HG03558 (cell line): ENCODE data around the gene RRP1.

Experiments used
- ATAC-seq: cut with Tn5 transposase; IDR thresholded peaks from one replicate; pipeline ENCODE4 v1.9.1; 2021; ENCODE audit warnings: moderate number of reproducible peaks; ENCODE audit not compliant: unreplicated experiment; ENCODE audit errors: extremely low read depth

Gene RRP1

GRCh38 chr21:43799301-43799840 is 10.0 kb downstream of the RRP1 start:
- no peak for ATAC-seq

- ATAC-seq = no peak
Measured at GRCh38 chr21:43800124-43800523, 10.7 kb downstream of the RRP1 start.

- no peak for ATAC-seq
Measured at GRCh38 chr21:43800566-43800965, 11.2 kb downstream of the RRP1 start.

GRCh38 chr21:43801006-43801783 is 11.8 kb downstream of the RRP1 start:
- no peak for ATAC-seq

- ATAC-seq = no peak
Measured at GRCh38 chr21:43802713-43803313, 13.4 kb downstream of the RRP1 start.

GRCh38 chr21:43803558-43804300 is 14.4 kb downstream of the RRP1 start:
- ATAC-seq = no peak

GRCh38 chr21:43805275-43805800 is 16.0 kb downstream of the RRP1 start:
- peak; percentile 71 for ATAC-seq

- ATAC-seq = no peak
Measured at GRCh38 chr21:43806017-43806710, 16.8 kb downstream of the RRP1 start.

GRCh38 chr21:43808367-43808766 is 19.0 kb downstream of the RRP1 start:
- no peak for ATAC-seq

GRCh38 chr21:43808832-43809251 is 19.5 kb downstream of the RRP1 start:
- ATAC-seq = no peak

GRCh38 chr21:43809346-43809799 is 20.0 kb downstream of the RRP1 start:
- no peak for ATAC-seq

GRCh38 chr21:43809853-43810504 is 20.6 kb downstream of the RRP1 start:
- no peak for ATAC-seq

- ATAC-seq = no peak
Measured at GRCh38 chr21:43810505-43811261, 21.3 kb downstream of the RRP1 start.

- ATAC-seq = no peak
Measured at GRCh38 chr21:43811262-43812105, 22.1 kb downstream of the RRP1 start.

GRCh38 chr21:43812139-43812821 is 22.9 kb downstream of the RRP1 start:
- ATAC-seq = no peak

- ATAC-seq = no peak
Measured at GRCh38 chr21:43812957-43813655, 23.7 kb downstream of the RRP1 start.

- no peak for ATAC-seq
Measured at GRCh38 chr21:43813656-43813980, 24.2 kb downstream of the RRP1 start.
